GM18870 (cell line): ENCODE measurements around the gene NHLRC3.
A peak's percentile ranks its signal among the peaks of the same experiment; 100 is the strongest.
"Not testable (repeated sequence)": the region's sequence is repeated elsewhere in the genome, so short reads cannot be mapped to it uniquely, and the experiment has no call there.

Experiments
- ATAC-seq: cut with Tn5 transposase; IDR thresholded peaks from one replicate; pipeline ENCODE4 v1.9.1; 2021; ENCODE audit warnings: moderate library complexity; ENCODE audit not compliant: unreplicated experiment

Gene NHLRC3

GRCh38 chr13:39040206-39040605 lies 1.9 kb downstream of the NHLRC3 start:
- no peak for ATAC-seq

GRCh38 chr13:39044536-39044935 lies 6.3 kb downstream of the NHLRC3 start:
- ATAC-seq: peak; percentile 86

- no peak for ATAC-seq
These were observed 9.3 kb downstream of the NHLRC3 start for GRCh38 chr13:39047560-39047959.

GRCh38 chr13:39048806-39049205 lies 10.6 kb downstream of the NHLRC3 start:
- no peak for ATAC-seq

GRCh38 chr13:39049274-39049673 lies 11.0 kb downstream of the NHLRC3 start:
- no peak for ATAC-seq

DNA sequence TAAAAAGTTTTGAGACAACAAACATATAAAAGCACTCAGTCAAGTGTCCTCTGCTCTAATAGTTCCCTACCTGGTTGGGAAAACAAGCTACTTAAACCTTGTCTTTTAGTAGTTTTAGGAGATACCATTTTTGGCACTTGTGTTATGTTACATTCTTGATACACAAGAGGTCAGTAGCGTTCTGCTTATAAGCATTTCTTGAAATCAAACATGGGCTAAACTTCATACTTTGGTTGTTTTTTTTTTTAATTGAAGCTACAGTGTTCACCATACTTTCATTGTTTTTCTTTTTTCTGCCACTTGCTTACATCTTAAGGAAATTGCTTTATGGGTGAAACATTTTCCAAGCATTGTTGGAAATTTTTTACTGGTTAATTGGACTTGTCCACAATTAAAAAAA lies 12.9 kb downstream of the NHLRC3 start:
- ATAC-seq: no peak

DNA sequence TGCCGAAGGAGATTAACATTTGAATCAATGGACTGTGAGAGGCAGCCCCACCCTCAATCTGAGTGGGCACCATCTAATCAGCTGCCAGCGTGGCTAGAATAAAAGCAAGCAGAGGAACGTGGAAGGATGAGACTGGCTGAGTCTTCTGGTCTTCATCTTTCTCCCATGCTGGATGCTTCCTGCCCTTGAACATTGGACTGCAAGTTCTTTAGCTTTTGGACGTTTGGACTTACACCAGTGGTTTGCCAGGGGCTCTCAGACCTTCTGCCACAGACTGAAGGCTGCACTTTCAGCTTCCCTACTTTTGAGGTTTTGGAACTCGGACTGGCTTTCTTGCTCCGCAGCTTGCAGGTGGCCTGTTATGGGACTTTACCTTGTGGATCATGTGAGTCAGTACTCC lies 14.7 kb downstream of the NHLRC3 start:
- ATAC-seq: no peak

DNA sequence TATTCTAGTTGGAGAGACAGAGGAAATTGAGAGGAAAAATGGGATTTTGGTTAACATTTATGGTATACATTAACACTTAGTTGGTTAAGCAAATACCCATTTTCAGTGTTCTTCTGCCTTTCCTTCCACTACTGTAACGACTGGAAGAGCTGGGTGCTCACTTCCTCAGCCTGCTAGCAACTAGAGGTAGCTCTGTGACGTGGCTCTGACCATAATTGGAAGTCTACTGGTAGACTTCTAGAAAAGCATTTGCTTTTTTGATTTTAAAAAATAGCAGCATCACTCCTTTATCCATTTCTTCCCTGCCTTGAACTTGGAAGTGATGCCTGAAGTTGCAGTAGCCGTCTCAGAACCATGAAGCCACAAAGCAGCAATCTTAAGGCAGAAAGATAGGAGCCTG lies 15.9 kb downstream of the NHLRC3 start:
- ATAC-seq: no peak

DNA sequence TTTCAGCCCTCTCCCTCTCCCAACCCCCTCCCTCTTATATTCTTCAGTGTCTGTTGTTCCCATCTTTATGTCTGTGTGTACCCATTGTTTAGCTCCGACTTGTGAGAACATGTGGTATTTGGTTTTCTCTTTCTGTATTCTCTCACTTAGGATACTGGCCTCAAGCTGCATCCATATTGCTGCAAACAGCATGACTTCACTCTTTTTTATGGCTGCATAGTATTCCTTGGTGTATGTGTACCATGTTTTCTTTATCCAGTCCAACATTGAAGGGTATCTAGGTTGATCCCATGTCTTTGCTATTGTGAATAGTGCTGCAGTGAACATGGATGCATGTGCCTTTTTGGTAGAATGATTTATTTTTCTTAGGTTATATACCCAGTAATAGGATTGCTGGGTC lies 17.8 kb downstream of the NHLRC3 start:
- no peak for ATAC-seq

- no peak for ATAC-seq
These were observed 19.8 kb downstream of the NHLRC3 start for GRCh38 chr13:39058040-39058439.

GRCh38 chr13:39062004-39062403 lies 23.7 kb downstream of the NHLRC3 start:
- ATAC-seq: no peak

- no peak for ATAC-seq
These were observed 34.6 kb downstream of the NHLRC3 start for GRCh38 chr13:39072842-39073241.

DNA sequence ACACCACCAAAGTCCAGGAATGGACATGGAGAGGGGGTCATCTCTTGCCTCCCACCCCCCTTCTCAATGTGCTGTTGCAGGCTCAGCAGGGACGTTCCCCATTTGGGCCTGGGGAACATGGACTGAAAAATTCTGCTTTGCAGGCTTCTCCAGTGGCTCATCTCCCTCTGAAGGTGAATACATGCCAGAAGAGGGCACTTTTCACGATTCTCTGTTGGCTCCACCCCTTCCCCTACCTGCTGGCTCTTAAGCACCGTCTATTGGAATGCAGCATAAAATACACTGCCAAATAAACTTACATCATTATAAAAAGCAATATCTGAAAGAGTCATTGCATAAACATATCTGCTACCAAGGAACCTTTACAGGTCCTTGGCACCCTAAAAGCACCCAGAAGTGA lies 35.7 kb downstream of the NHLRC3 start:
- ATAC-seq: no peak

GRCh38 chr13:39086251-39086945 lies 48.1 kb downstream of the NHLRC3 start:
- ATAC-seq: not testable (repeated sequence)

DNA sequence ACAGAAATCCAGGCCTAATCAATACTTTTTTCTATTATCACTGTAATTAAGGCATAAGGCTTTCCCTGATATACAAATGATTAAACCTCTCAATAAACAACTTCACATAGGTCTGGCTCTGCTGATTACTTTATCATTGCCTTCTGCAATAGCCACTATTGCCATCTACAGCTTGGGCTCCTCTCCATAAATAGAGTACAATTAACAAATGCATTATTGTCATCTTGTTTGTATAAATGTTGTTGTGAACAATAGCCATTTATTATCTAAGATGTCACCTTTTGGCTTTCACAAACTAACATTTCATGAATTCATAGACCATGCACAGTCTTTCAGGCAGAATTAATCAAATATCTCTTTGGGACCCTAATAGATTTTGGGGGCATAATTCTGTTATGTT lies 53.3 kb downstream of the NHLRC3 start:
- ATAC-seq: no peak

GRCh38 chr13:39095500-39095899 lies 57.2 kb downstream of the NHLRC3 start:
- ATAC-seq: peak; percentile 62

DNA sequence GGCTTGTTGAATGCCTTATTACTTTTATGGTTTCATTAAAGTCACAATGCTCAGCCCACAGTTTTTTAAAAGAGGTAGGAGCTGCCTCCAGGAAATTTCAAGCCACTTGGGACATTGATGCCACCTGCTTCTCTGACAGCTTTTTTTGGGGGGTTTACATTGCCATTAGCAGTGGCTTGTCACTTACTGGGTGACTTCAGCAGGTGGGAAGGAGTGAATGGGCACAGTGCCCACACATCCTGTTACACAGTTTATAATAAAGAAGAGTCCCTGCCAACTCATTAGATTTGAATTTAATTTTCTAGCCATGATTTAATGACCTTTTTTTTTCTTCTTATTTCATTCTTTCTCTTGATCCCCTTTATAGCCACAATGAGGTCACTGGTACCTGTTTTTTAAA lies 61.0 kb downstream of the NHLRC3 start:
- no peak for ATAC-seq
